ENCODE data around the gene COMMD3. TPM values are rescaled to one million over a fixed set of nuclear protein-coding genes. Genes with fewer than 3 reads are reported as not detected.
A peak's percentile ranks its signal among the peaks of the same experiment; 100 is the strongest.

COMMD3 gene
- total RNA-seq (10 to 100 TPM; 25.2 to 57.2 (median 49.7) TPM), total RNA-seq (4.3 to 28.0 (median 11.6) reads per million in 29 experiments)
- total RNA-seq (2013), result 51.8 TPM

DNA sequence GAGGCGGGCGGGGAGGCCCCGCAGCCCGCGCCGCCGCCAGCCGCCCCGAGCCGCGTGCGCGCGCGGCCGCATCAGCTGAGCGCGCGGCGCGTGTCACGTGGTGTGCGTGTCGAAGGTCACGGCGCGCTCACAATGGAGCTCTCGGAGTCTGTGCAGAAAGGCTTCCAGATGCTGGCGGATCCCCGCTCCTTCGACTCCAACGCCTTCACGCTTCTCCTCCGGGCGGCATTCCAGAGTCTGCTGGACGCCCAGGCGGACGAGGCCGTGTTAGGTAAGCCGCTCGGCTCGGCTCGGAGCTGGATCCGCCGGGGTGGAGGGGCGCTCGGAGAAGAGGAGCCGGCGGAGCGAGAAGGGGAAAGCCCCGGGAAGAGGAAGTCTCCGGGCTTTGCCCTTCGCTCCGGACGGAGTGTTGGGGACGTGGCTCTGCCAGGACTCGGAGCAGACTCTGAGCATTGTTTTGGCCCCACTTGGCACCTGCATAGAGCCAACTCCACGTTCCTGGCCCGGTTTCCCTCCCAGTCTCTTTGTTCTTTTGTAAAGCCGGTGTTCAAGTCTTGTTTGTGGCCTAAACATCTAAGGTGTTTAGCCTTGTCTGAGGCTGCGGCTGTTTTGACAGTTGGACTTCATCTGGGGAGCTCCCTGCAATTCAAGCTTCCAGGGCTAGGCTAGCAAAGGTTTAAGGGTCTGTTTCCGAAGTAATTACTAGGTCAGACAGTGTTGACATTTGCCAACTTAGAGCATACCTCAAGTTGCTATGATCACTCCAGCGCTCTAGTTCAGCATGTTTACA, at the start of gene COMMD3:
COMMD3 (plus strand) TSS at position 103 of the 790 bp plus-strand sequence; CDS start at position 133, 30 bp downstream.
- WGBS (ENCODE audit: insufficient coverage), result under 1% methylated on average over 62 of the region's 63 CpGs
- Histone ChIP-seq H3K4me1 (ENCODE audit: control insufficient read depth in 1 of 2, extremely low read depth in 1 of 2, insufficient read depth in 2 of 2, low read length in 2 of 2) (peaks cover 10 to 12% of the 10 kb centered on the region in 2 experiments), H3K4me3 (ENCODE audit: control insufficient read depth in 1 of 2, extremely low read depth in 1 of 2, low read length in 1 of 2) (peak within 1 kb of the TSS; percentile 86 to 95), H3K27ac (ENCODE audit: low read length) (peak within 1 kb of the TSS; percentile 83), H3K9me3 (no peaks in the 10 kb centered on the region), H3K27me3 (replicated peaks in 1 of 2; ENCODE audit: control insufficient read depth in 2 of 2, extremely low read depth in 1 of 2, insufficient read depth in 2 of 2, low read length in 1 of 2) (peaks cover 0 to 15% of the 10 kb centered on the region in 2 experiments), H3K36me3 (ENCODE audit: control insufficient read depth in 2 of 2, extremely low read depth in 1 of 2, insufficient read depth in 1 of 2, low read length in 1 of 2) (no peaks in the 10 kb centered on the region)
- Mint-ChIP-seq H3K9me3 (no peaks in the 10 kb centered on the region), H3K27me3 (peaks cover 4 to 9% of the 10 kb centered on the region in 2 donors), H3K36me3 (peaks cover 3% of the 10 kb centered on the region), H3K4me3 (peak within 1 kb of the TSS; percentile 93 to 98 (median 98)), H3K27ac (peak within 1 kb of the TSS; percentile 91 to 98), H3K4me1 (peaks cover 26 to 43% (median 35%) of the 10 kb centered on the region in 3 donors)
- DNase-seq, result peak; percentile 59 to 92 (median 73)
- ATAC-seq (replicated peaks in 1 of 4), result peak; percentile 70 to 74 (median 73)
- ChIA-PET POLR2A (interaction anchor here (0.6 to 2.4 kb wide), 12 partner anchors 8 to 406 kb away, joined by 3 to 12 read pairs (median 4); no protein-coding TSS in a partner anchor), CTCF (interaction anchor here in 1 of 2 donors (1.0 to 2.0 kb wide), 7 partner anchors 23 to 821 kb away, joined by 3 to 7 read pairs (median 5); no protein-coding TSS in a partner anchor)

GRCh38 chr10:22268503-22268902, 47.7 kb upstream of the COMMD3 start:
- no peak for ATAC-seq (replicated peaks in 1 of 4)
- H3K27ac ChIP-seq (ENCODE audit: low read length), result no peak overlapping the region
- Mint-ChIP-seq H3K4me3 (no peak overlapping the region), H3K36me3 (no peaks in the 10 kb centered on the region), H3K9me3 (no peaks in the 10 kb centered on the region), H3K4me1 (no peaks in the 10 kb centered on the region), H3K27ac (no peak overlapping the region), H3K27me3 (peaks cover 20 to 33% of the 10 kb centered on the region in 2 donors)
- no CpG with 5 or more reads among the region's 2 CpGs for WGBS (ENCODE audit: insufficient coverage)
- no peaks in the 10 kb centered on the region for H3K9me3 ChIP-seq
- H3K4me1 ChIP-seq (ENCODE audit: control insufficient read depth in 1 of 2, extremely low read depth in 1 of 2, insufficient read depth in 2 of 2, low read length in 2 of 2), result no peaks in the 10 kb centered on the region
- POLR2A ChIA-PET, result no interaction called here
- H3K27me3 ChIP-seq (replicated peaks in 1 of 2; ENCODE audit: control insufficient read depth in 2 of 2, extremely low read depth in 1 of 2, insufficient read depth in 2 of 2, low read length in 1 of 2), result peaks cover 0 to 18% of the 10 kb centered on the region in 2 experiments
- no peak overlapping the region for H3K4me3 ChIP-seq (ENCODE audit: control insufficient read depth in 1 of 2, extremely low read depth in 1 of 2, low read length in 1 of 2)
- no peaks in the 10 kb centered on the region for H3K36me3 ChIP-seq (ENCODE audit: control insufficient read depth in 2 of 2, extremely low read depth in 1 of 2, insufficient read depth in 1 of 2, low read length in 1 of 2)
- DNase-seq, result no peak
- CTCF ChIA-PET, result no interaction called here

DNA sequence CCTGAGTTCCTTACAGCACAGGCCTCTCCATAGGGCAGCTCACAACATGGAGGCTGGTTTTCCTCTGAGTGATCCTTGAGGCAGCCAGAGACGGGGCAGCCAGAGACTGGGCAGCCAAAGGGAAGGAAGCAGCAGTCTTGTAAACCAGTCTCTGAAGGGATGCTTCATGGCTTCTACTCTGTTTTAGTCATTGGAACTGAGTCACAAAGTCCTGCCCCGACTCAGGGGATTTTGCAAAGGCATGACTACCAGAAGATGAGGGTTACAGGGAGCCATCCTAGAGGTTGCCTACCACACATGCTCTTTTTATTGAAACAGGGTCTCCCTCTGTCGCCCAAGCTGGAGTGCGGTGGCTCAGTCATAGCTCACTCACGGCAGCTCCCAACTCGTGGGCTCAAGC, 44.4 kb upstream of the COMMD3 start:
- Histone ChIP-seq H3K9me3 (no peaks in the 10 kb centered on the region), H3K27ac (ENCODE audit: low read length) (no peak overlapping the region), H3K36me3 (ENCODE audit: control insufficient read depth in 2 of 2, extremely low read depth in 1 of 2, insufficient read depth in 1 of 2, low read length in 1 of 2) (no peaks in the 10 kb centered on the region), H3K4me3 (ENCODE audit: control insufficient read depth in 1 of 2, extremely low read depth in 1 of 2, low read length in 1 of 2) (no peak overlapping the region), H3K4me1 (ENCODE audit: control insufficient read depth in 1 of 2, extremely low read depth in 1 of 2, insufficient read depth in 2 of 2, low read length in 2 of 2) (no peaks in the 10 kb centered on the region), H3K27me3 (replicated peaks in 1 of 2; ENCODE audit: control insufficient read depth in 2 of 2, extremely low read depth in 1 of 2, insufficient read depth in 2 of 2, low read length in 1 of 2) (peaks cover 0 to 21% of the 10 kb centered on the region in 2 experiments)
- no peak for ATAC-seq (replicated peaks in 1 of 4)
- H3K27ac Mint-ChIP-seq, result no peak overlapping the region
- CTCF ChIA-PET, result interaction anchor here in 1 of 2 donors (0.6 kb wide), 1 partner anchor 17 kb away, joined by 4 read pairs; no protein-coding TSS in a partner anchor
- H3K27me3 Mint-ChIP-seq, result peaks cover 6 to 15% of the 10 kb centered on the region in 2 donors
- WGBS (ENCODE audit: insufficient coverage), result 91% methylated on average over 5 of the region's 6 CpGs
- POLR2A ChIA-PET, result interaction anchor here (0.6 kb wide), 3 partner anchors 10 to 44 kb away, joined by 3 to 4 read pairs (median 3); no protein-coding TSS in a partner anchor
- H3K36me3 Mint-ChIP-seq, result no peaks in the 10 kb centered on the region
- no peaks in the 10 kb centered on the region for H3K4me1 Mint-ChIP-seq
- no peak overlapping the region for H3K4me3 Mint-ChIP-seq
- DNase-seq, result no peak
- no peaks in the 10 kb centered on the region for H3K9me3 Mint-ChIP-seq

- H3K9me3 ChIP-seq, result no peaks in the 10 kb centered on the region
- no peaks in the 10 kb centered on the region for H3K36me3 ChIP-seq (ENCODE audit: control insufficient read depth in 2 of 2, extremely low read depth in 1 of 2, insufficient read depth in 1 of 2, low read length in 1 of 2)
- no CpG with 5 or more reads among the region's 4 CpGs for WGBS (ENCODE audit: insufficient coverage)
- H3K36me3 Mint-ChIP-seq, result no peaks in the 10 kb centered on the region
- H3K4me3 Mint-ChIP-seq, result no peak overlapping the region
- H3K9me3 Mint-ChIP-seq, result no peaks in the 10 kb centered on the region
- no peaks in the 10 kb centered on the region for H3K4me1 ChIP-seq (ENCODE audit: control insufficient read depth in 1 of 2, extremely low read depth in 1 of 2, insufficient read depth in 2 of 2, low read length in 2 of 2)
- ChIA-PET CTCF (no interaction called here), POLR2A (no interaction called here)
- H3K27me3 Mint-ChIP-seq, result peaks cover 12 to 13% of the 10 kb centered on the region in 2 donors
- no peak overlapping the region for H3K4me3 ChIP-seq (ENCODE audit: control insufficient read depth in 1 of 2, extremely low read depth in 1 of 2, low read length in 1 of 2)
- peaks cover 0 to 14% of the 10 kb centered on the region in 2 experiments for H3K27me3 ChIP-seq (replicated peaks in 1 of 2; ENCODE audit: control insufficient read depth in 2 of 2, extremely low read depth in 1 of 2, insufficient read depth in 2 of 2, low read length in 1 of 2)
- no peaks in the 10 kb centered on the region for H3K4me1 Mint-ChIP-seq
- DNase-seq (no peak), ATAC-seq (replicated peaks in 1 of 4) (no peak)
- H3K27ac Mint-ChIP-seq, result no peak overlapping the region
- H3K27ac ChIP-seq (ENCODE audit: low read length), result no peak overlapping the region
These were observed 37.8 kb upstream of the COMMD3 start for GRCh38 chr10:22278441-22278782.

DNA sequence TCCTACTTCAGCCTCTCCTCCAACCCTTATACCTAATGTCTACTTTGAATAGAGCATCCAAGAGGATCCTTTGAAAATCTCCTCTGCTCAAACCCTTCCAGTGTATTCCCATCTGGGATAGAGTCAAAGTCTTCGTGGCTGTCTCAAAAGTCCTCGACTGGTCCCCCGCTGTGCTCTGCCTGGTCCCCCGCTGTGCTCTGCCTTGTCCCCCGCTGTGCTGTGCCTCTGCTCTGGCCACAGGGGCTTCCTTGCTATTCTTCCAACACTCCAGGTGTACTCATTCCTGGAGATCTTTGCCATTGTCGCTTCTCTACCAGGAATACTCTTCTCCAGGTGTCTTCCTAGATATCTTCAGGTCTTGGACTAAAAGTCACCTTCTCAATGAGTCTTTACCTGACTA, 36.1 kb upstream of the COMMD3 start:
- Mint-ChIP-seq H3K27me3 (peaks cover 13 to 15% of the 10 kb centered on the region in 2 donors), H3K27ac (no peak overlapping the region), H3K9me3 (no peaks in the 10 kb centered on the region), H3K36me3 (no peaks in the 10 kb centered on the region), H3K4me1 (no peaks in the 10 kb centered on the region), H3K4me3 (no peak overlapping the region)
- Histone ChIP-seq H3K36me3 (ENCODE audit: control insufficient read depth in 2 of 2, extremely low read depth in 1 of 2, insufficient read depth in 1 of 2, low read length in 1 of 2) (no peaks in the 10 kb centered on the region), H3K4me3 (ENCODE audit: control insufficient read depth in 1 of 2, extremely low read depth in 1 of 2, low read length in 1 of 2) (no peak overlapping the region), H3K4me1 (ENCODE audit: control insufficient read depth in 1 of 2, extremely low read depth in 1 of 2, insufficient read depth in 2 of 2, low read length in 2 of 2) (no peaks in the 10 kb centered on the region), H3K27me3 (replicated peaks in 1 of 2; ENCODE audit: control insufficient read depth in 2 of 2, extremely low read depth in 1 of 2, insufficient read depth in 2 of 2, low read length in 1 of 2) (peaks cover 0 to 13% of the 10 kb centered on the region in 2 experiments), H3K27ac (ENCODE audit: low read length) (no peak overlapping the region), H3K9me3 (no peaks in the 10 kb centered on the region)
- CTCF ChIA-PET, result interaction anchor here in 1 of 2 donors (0.7 kb wide), 1 partner anchor 293 kb away, joined by 3 read pairs; no protein-coding TSS in a partner anchor
- 80% methylated on average over 6 of the region's 6 CpGs for WGBS (ENCODE audit: insufficient coverage)
- POLR2A ChIA-PET, result no interaction called here
- ATAC-seq (replicated peaks in 1 of 4) (no peak), DNase-seq (no peak)

GRCh38 chr10:22285130-22285529, 31.1 kb upstream of the COMMD3 start:
- 73% methylated on average over 2 of the region's 3 CpGs for WGBS (ENCODE audit: insufficient coverage)
- Histone ChIP-seq H3K4me1 (ENCODE audit: control insufficient read depth in 1 of 2, extremely low read depth in 1 of 2, insufficient read depth in 2 of 2, low read length in 2 of 2) (no peaks in the 10 kb centered on the region), H3K27me3 (replicated peaks in 1 of 2; ENCODE audit: control insufficient read depth in 2 of 2, extremely low read depth in 1 of 2, insufficient read depth in 2 of 2, low read length in 1 of 2) (peaks cover 0 to 15% of the 10 kb centered on the region in 2 experiments), H3K36me3 (ENCODE audit: control insufficient read depth in 2 of 2, extremely low read depth in 1 of 2, insufficient read depth in 1 of 2, low read length in 1 of 2) (no peaks in the 10 kb centered on the region), H3K9me3 (no peaks in the 10 kb centered on the region), H3K27ac (ENCODE audit: low read length) (no peak overlapping the region), H3K4me3 (ENCODE audit: control insufficient read depth in 1 of 2, extremely low read depth in 1 of 2, low read length in 1 of 2) (no peak overlapping the region)
- ATAC-seq (replicated peaks in 1 of 4) (no peak), DNase-seq (no peak)
- CTCF ChIA-PET, result interaction anchor here in 1 of 2 donors (0.6 kb wide), 1 partner anchor 69 kb away, joined by 3 read pairs; no protein-coding TSS in a partner anchor
- Mint-ChIP-seq H3K4me1 (no peaks in the 10 kb centered on the region), H3K4me3 (no peak overlapping the region), H3K27me3 (peaks cover 5 to 13% of the 10 kb centered on the region in 2 donors), H3K27ac (no peak overlapping the region), H3K36me3 (no peaks in the 10 kb centered on the region), H3K9me3 (peaks cover 0 to under 1% (median 0%) of the 10 kb centered on the region in 3 donors)
- POLR2A ChIA-PET, result no interaction called here
